Measurements from ENCODE around the gene HLTF.

The HLTF gene

DNA sequence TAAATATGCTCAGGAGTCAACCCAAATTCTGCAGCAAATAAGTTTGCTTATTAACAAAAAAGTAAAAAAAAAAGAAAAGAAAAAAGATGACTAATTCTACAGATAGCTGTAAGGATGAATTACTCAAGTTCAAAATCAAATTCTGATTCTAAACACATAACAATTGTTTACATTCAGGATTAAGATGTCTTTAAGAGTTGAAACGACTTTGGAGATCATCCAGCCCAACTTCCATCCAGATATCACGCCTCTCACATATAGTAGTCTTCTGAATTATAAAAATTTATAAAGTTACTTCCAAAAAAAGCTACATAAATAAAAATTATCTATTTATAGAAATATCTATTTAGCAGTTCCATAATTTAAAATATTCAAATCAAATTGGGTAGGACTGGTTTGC lies 55.2 kb downstream of the HLTF start:
- no peak for TF ChIP-seq ZFX (IDR thresholded peaks at IDR 0.05; ENCODE audit: borderline replicate concordance)
- TF ChIP-seq, protein P1, sequence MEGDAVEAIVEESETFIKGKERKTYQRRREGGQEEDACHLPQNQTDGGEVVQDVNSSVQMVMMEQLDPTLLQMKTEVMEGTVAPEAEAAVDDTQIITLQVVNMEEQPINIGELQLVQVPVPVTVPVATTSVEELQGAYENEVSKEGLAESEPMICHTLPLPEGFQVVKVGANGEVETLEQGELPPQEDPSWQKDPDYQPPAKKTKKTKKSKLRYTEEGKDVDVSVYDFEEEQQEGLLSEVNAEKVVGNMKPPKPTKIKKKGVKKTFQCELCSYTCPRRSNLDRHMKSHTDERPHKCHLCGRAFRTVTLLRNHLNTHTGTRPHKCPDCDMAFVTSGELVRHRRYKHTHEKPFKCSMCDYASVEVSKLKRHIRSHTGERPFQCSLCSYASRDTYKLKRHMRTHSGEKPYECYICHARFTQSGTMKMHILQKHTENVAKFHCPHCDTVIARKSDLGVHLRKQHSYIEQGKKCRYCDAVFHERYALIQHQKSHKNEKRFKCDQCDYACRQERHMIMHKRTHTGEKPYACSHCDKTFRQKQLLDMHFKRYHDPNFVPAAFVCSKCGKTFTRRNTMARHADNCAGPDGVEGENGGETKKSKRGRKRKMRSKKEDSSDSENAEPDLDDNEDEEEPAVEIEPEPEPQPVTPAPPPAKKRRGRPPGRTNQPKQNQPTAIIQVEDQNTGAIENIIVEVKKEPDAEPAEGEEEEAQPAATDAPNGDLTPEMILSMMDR (IDR thresholded peaks at IDR 0.05) = no peak
- no peak overlapping the region for H3K27ac ChIP-seq

DNA sequence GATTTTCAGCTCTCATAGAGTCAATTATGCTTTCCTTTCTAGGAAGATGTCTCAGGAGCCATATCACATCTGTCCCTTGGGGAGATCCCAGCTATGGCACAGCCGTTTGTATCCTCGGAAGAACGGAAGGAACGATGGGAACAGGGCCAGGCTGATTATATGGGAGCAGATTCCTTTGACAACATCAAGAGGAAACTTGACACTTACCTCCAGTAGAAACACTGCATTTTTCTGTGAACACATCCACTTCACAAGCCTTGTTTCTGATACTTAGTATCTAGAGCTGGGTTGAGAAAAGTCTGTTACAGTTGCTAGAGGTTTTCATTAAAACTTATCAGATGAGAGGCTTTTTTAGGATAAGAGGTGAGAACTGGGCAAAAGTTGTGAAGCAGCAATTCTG lies 59.6 kb downstream of the HLTF start:
- no peak for TF ChIP-seq ZFX (IDR thresholded peaks at IDR 0.05; ENCODE audit: borderline replicate concordance)
- TF ChIP-seq, protein P1 (IDR thresholded peaks at IDR 0.05) = no peak
- H3K27ac ChIP-seq = no peak overlapping the region

DNA sequence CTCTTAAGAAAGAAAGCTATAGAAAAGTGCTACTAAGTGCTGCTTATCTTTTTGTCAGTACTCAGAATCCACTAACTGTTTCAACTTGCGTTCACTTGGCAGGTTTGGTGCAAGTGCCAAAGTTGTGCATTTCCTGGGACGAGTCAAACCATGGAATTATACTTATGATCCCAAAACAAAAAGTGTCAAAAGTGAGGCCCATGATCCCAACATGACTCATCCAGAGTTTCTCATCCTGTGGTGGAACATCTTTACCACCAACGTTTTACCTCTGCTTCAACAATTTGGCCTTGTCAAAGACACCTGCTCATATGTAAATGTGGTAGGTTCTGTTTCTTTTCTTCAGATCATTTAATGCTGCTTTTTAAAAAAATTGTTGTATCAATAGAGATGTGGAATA lies 62.4 kb downstream of the HLTF start:
- no peak overlapping the region for H3K27ac ChIP-seq
- TF ChIP-seq, protein P1 (IDR thresholded peaks at IDR 0.05) = no peak
- TF ChIP-seq ZFX (IDR thresholded peaks at IDR 0.05; ENCODE audit: borderline replicate concordance) = no peak

DNA sequence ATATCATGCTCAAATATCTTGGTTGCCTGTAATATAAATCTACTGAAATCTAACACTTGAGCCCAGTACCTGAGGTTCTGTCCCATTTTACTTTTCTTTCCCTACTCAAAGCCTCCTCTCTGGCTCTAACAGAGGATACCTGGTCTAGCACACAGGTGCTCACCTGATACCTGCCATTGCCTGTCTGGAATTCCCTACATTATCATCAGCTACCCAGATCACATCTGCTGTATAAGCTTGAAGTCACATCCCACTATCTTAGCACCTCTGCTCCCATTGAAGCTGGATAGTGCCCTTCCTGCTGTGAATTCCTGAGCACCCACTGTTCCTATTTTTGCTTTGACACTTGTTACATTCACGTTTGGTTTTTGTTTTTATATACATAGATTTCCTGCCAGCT lies 64.5 kb downstream of the HLTF start:
- no peak overlapping the region for H3K27ac ChIP-seq
- TF ChIP-seq ZFX (IDR thresholded peaks at IDR 0.05; ENCODE audit: borderline replicate concordance) = no peak

DNA sequence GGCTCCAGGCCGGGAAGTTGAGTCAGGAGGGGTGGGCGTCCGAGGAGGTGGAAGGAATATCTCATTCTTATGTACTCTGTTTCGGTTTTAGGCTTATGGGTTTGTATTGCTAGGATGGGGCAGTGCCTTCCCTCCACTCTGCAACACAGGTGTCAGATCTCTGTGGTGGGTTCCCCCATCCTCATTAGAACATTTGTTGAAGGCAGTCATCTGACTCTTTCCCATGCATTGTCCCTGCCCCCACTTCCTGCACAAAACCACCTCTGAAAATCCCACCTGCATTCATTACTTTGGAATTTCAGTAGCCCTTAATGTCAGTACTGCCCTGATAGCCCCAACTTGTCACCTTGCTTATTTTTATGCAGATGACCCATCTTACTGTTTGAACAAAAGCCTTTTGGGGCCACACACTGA lies 65.5 kb downstream of the HLTF start:
- no peak for TF ChIP-seq ZFX (IDR thresholded peaks at IDR 0.05; ENCODE audit: borderline replicate concordance)
- TF ChIP-seq, protein P1 (IDR thresholded peaks at IDR 0.05) = no peak
- no peak overlapping the region for H3K27ac ChIP-seq

DNA sequence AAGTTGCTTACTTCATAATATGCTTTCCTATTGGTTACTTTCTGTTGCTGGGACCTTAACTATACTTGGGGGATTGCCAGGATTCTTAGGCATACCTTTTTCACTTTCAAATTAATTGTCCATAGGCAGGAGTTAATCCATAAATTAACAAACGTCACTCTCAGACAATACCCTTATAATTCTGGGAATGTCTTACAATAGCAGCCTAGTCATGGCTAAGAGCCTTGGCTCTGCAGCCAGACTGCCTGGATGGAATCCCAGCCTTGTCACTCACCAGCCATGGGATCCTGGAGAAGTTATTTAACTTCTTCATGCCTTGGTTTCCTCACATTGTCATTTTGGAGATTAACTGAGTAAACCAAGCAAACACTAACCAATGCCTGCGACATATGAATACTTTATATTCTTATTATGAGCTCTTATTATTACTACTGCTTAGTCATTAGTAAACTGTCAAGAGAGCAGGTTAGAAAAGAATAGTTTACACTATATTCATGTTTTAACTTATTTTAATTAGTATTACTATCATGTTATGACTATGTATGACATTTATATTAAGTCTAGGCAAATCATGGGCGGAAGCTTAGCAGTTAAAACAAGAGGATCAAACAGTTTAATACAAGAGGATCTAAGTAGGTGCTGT lies 66.0 kb downstream of the HLTF start:
- TF ChIP-seq ZFX (IDR thresholded peaks at IDR 0.05; ENCODE audit: borderline replicate concordance) = no peak
- TF ChIP-seq, protein P1 (IDR thresholded peaks at IDR 0.05) = no peak
- H3K27ac ChIP-seq = no peak overlapping the region

DNA sequence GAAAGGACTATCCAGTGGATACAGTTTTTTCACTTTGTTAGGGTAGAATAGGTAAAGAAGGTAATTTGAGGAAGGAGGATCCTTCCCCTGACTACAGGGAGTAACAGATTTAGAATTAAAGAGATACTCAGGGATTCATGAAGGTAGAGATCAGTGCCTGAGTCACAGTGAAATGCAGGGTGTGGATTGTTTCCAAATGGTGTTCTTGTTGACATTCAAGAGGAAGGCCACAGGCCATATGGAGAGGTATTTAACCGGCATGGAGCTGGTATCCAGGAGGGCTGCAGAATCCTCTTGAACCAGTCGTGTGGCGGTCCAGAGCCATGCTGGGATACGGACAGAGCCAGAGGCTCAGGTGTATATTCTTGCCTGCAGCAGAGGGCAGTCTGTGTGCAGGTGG lies 66.8 kb downstream of the HLTF start:
- H3K27ac ChIP-seq = no peak overlapping the region
- TF ChIP-seq ZFX (IDR thresholded peaks at IDR 0.05; ENCODE audit: borderline replicate concordance) = no peak
- TF ChIP-seq, protein P1 (IDR thresholded peaks at IDR 0.05) = no peak

DNA sequence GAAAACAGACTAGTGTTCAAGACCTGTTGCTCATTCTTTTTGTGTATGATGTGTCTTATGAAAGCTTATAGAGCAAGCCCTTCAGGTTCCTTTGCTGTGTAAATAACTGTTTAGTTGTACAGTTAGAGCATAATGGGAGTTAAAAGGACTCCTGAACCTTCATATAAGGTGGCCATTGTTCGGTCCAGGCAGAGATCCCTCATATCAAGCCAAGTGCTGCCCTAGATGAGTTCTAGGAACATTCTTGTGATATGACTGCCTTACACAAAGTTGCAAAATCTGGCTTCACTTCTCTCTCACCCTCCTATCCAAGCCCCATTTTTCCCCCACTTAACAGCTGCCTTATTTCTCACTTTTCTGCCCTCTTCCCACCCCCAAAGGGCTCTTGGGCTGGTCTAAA lies 68.1 kb downstream of the HLTF start:
- TF ChIP-seq, protein P1 (IDR thresholded peaks at IDR 0.05) = no peak
- no peak for TF ChIP-seq ZFX (IDR thresholded peaks at IDR 0.05; ENCODE audit: borderline replicate concordance)
- no peak overlapping the region for H3K27ac ChIP-seq
